Measurements from ENCODE around the gene SLC6A3.

DNA sequence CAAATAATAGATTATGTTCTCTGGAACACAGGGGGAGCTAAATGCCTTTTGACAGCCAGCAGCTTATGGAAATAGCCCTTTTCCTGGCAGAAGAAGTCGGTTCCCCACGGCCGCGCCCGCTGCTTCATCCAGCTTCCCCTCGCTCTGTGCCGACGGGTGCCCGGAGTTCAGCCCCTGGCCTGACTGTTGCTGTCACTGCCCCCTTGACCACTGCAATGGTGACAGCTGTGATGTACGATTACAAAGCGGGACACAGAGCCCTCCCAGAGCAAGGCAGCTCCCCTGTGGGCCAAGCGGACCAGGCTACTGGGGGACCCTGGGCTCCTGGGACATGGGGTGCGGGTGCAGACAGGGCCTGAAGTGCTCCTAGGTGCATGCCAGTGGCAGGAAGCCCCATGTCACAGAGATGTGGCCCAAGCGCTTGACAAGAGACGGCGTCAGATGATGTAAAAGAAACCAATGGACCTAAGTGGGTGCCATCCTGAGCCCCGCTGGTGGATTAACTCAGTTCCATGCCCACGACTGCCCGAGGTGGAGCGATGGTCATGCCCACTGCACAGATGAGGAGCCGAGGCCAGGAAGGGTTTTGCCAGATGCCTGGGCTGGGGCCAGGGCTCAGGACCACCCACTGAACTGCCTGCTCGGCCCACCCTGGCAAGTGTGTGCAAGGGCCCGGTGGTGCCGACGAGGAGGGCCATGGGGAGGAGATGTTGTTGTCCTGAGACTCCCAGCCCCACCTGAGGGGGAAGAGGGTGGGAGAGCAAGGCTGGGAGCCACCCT lies 87.1 kb downstream of the SLC6A3 start:
- TF ChIP-seq, protein P1, sequence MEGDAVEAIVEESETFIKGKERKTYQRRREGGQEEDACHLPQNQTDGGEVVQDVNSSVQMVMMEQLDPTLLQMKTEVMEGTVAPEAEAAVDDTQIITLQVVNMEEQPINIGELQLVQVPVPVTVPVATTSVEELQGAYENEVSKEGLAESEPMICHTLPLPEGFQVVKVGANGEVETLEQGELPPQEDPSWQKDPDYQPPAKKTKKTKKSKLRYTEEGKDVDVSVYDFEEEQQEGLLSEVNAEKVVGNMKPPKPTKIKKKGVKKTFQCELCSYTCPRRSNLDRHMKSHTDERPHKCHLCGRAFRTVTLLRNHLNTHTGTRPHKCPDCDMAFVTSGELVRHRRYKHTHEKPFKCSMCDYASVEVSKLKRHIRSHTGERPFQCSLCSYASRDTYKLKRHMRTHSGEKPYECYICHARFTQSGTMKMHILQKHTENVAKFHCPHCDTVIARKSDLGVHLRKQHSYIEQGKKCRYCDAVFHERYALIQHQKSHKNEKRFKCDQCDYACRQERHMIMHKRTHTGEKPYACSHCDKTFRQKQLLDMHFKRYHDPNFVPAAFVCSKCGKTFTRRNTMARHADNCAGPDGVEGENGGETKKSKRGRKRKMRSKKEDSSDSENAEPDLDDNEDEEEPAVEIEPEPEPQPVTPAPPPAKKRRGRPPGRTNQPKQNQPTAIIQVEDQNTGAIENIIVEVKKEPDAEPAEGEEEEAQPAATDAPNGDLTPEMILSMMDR (IDR thresholded peaks at IDR 0.05) = no peak
- no peak for TF ChIP-seq POLR2A (IDR thresholded peaks at IDR 0.05)

Data from testis (tissue), 2 donors.